Stimulated activated CD4-positive, alpha-beta T cell treated with anti-CD3 and anti-CD28 coated beads, Interleukin-12 subunit alpha, Interleukin-12 subunit beta, amount 100 ng/mL, for 48 hours (primary cell): Measurements from ENCODE around the gene TUBD1.
A peak's percentile ranks its signal among the peaks of the same experiment; 100 is the strongest.
"Not testable (repeated sequence)": the region's sequence is repeated elsewhere in the genome, so short reads cannot be mapped to it uniquely, and the experiment has no call there.

ENCODE experiments used
- DNase-seq, 3 donors: peaks; one replicate each; pipeline ENCODE4 v3.0.0-alpha.2; 2020; ENCODE audit warnings: low read depth in 2 of 3, low spot score in 1 of 3

The TUBD1 gene

DNA sequence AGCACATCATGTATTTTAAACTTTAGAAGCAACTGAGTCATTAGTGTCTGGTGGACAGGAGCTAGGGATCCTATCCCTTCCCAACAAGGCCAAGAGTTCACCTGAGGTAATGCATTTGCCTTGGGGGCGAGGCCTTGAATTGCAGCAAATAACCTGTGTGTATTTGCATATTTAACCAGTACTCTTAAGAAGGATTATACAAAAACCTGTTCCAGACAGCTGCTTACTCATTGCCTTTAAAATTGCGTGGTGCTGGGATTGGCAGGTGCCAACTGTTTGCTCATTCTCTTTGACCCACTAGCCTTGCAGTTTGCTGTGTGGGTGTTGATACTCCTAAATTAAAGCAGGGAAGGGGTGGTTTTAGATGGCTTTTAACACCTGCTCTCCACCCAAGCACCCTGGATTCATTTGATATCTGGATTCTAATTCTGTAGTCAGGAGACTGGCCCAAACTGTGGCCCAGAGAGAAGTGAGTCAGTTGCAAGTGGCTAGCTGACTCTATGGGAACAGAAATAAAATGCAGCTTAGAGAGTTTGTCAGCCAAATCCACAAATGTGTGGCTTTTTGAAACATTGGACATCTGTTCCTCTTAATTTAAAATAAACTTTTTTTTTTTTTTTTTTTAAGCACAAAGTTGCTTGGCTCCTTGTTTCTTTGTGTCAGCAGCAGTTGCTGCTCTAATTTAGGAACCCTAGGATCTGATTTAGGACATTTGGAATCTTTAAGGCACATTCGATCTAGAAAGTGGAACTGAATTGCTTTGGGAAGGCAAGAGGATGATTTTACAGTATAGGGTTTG lies 46.9 kb downstream of the TUBD1 start:
- DNase-seq: no peak

- no peak for DNase-seq
These were observed 47.7 kb downstream of the TUBD1 start for GRCh38 chr17:59844884-59845594.

DNA sequence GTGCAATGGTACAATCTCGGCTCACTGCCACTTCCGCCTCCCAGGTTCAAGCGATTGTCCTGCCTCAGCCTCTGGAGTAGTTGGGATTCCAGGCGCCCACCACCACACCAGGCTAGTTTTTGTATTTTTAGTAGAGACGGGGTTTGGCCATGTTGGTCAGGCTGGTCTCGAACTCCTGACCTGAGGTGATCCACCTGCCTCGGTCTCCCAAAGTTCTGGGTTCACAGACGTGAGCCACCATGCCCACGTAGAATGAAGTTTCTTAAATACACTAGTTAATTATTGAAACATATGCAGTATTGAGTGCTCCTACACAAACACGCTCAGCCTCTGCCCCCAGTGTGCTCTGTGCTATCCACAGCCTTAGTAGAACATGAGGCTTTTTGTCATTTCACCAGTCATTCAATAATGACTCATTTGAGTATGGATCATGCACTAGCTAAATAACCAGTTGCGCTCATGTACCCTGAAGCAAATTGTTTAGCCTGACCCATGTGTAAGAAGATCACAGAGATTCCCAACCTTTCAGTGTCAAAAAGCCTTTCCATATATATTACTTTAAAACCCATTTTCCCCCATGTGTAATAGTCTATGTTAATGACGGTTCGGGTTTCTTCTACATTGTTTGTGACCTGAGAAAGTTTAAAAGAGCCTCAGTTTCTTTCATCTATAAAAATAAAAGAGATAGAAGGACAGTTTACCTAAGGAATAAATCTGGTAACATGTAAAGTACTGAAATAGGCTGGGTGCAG lies 49.7 kb downstream of the TUBD1 start:
- DNase-seq: peak in 2 of 3 donors; percentile 69 to 75

- DNase-seq: not testable (repeated sequence)
These were observed 50.9 kb downstream of the TUBD1 start for GRCh38 chr17:59841882-59842263.

DNA sequence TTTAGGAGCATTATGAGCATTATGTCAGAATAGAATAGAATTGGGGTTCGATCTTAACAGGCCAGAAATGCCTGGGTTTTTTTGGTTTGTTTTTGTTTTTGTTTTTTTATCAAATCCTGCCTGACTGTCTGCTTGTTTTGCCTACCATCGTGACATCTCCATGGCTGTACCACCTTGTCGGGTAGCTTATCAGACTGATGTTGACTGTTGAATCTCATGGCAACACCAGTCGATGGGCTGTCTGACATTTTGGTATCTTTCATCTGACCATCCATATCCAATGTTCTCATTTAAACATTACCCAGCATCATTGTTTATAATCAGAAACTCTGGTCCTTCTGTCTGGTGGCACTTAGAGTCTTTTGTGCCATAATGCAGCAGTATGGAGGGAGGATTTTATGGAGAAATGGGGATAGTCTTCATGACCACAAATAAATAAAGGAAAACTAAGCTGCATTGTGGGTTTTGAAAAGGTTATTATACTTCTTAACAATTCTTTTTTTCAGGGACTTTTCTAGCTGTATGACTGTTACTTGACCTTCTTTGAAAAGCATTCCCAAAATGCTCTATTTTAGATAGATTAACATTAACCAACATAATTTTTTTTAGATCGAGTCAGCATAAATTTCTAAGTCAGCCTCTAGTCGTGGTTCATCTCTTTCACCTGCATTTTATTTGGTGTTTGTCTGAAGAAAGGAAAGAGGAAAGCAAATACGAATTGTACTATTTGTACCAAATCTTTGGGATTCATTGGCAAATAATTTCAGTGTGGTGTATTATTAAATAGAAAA lies 51.5 kb downstream of the TUBD1 start:
- not testable (repeated sequence) for DNase-seq

DNA sequence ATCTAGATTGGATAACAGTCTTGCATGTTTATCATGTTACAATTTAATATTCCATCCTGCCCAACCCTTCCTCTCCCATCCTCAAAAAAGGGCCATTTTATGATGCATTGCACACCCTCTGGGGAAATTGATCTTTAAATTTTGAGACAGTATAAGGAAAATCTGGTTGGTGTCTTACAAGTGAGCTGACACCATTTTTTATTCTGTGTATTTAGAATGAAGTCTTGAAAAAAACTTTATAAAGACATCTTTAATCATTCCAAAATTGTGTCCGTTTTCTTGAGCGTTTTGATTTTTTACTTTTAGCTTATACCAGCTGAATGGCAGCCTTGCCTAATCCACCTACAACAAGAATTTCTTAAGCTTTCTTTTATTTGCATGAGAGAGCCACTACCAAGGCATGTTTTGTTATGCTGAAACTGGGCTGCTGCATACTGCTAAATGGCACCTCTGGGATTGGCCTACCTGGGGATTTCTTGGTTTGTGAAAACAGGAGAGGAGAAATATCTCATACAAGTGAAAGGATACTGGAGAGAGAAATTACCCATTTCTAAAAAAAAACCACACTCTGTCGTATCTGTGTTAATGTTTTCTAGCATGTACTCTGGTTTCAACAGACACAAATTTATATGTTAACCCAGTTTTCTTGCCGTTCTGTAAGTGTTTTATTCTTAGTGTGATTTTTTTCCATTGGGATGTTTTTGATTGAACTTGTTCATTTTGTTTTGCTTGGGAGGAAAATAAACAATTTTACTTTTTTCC lies 52.2 kb downstream of the TUBD1 start:
- DNase-seq: no peak

- no peak for DNase-seq
These were observed 53.0 kb downstream of the TUBD1 start for GRCh38 chr17:59839651-59840328.

DNA sequence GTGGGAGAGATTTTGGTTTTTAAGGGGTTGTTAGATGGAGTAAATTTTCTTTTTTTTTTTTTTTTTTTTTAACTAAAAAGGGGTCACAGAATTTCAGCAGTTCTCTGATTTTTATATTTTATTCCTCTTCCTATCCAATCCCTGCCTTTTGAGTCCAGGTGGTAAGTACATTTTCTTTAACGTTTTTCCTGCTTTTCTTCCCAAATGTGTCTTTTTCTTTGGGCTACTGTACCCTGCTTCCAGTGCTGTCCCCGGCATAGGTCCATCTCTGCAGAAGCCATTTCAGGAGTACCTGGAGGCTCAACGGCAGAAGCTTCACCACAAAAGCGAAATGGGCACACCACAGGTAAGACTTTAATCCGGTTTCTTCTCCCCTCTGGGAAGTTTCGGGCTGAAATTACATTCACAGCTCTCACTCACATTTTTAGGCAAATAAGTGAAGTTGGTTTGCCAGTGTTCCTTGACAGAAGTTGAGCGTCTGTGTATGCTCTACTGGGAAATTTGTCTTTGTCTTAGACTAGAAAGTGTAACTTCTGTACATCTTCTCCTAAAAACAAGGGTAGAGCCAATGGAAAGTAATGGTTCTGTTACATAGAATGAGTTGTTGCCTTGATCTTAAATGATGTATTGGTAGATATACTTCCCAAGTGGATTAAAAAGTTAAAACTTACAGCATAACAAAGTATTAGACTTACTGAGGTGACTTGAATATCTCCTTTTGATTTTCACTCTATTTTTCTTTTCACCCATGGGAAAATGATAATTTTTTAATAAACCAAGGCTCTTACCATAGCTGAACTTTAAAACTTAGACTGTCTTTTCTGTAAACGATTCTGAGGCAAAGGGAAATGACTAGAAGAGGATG lies 54.5 kb downstream of the TUBD1 start:
- no peak for DNase-seq

DNA sequence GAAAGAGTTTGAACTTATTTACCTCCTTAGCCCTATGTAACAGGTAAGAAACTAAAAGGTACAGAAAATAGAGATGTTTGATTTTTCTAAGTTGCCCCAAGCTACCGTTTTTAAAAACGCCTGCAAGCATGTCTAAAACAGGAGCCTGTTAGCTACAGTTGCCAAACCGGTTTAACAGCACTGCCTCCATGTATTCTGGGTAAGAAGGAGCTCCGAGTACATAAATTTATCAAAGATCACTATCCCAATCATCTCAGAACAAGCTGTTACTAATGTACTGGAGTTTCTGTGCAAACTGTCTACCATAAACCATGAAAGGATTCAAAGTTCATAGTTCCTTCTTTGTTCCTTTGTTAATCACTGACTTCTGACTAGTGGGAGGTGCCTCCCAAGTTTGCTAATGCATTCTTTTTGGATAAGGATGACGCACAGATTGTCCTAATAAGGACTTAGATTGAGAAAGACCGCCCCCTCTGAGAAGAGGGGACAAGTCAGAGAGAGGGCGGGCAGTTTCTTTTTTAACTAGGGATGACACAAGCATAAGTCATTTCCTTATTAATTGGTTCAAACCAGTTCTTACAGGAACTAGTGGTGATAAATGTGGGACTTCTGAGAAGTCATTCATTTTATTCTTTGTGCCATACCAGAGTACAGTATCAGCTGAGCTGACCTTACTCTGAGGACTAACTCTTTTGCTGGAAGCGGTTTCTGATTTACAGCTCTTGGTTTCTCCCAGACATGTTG lies 55.3 kb downstream of the TUBD1 start:
- no peak for DNase-seq

DNA sequence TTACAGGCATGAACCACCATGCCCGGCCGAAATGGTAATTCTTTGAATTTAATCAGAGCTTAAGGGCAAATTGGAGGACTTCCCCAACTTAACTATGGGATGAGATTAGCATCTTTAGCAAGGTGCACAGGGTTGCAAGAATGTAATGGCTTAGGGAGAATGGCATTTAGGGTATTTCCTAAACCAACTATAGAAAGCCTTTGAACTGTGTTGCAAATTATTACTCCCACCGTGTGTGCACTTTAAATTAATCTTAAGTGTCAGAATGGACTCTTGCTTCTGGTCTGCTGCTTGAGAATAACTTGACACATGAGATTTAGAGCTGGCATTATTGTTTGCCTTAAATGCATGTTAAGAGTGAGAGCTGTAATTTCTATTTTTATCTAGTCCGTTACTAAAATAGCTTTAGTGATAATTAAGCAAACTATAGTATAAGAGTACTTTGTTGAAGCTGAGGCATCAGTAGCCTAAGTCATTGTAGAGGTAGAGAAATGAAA lies 59.8 kb downstream of the TUBD1 start:
- DNase-seq: no peak

GRCh38 chr17:59830846-59831486 lies 61.8 kb downstream of the TUBD1 start:
- no peak for DNase-seq

GRCh38 chr17:59830007-59830630 lies 62.6 kb downstream of the TUBD1 start:
- DNase-seq: no peak

DNA sequence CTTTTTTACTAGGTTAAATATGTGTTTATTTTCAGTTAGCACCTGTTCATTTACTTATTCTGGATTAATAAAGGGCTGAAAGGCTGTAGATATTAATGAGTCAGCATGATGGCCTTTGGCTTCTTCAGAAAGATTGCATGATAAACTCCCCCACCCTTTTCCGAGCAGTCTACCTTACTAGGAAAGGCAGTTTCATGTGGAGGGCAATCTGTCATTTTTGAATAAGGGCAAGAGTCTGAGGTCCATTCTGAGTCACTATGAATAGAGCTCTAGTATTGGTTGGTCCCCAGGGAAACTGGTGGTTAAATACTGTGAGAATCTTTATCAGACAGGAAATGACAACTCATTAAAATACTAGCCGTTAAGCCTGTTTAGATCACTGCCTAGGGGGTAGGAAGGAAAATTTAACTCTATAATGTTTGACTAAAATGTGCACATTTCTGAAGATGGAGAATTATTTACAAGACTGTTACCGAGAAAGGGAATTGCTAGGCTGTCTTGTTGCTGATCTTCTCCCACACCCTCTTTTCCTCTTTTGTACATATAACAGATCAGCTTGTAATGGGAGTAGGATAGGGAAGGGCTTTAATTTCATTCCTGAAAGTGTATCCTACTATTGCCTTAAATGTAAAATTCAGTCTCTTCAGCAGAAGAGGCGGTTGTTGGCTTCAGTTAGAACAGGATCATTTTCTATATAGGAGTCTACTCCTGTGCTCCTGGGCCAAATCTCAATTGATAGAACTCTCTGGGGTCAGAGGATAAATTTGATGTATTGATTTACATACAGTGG lies 63.3 kb downstream of the TUBD1 start:
- DNase-seq: no peak

- DNase-seq: not testable (repeated sequence)
These were observed 63.9 kb downstream of the TUBD1 start for GRCh38 chr17:59828819-59829216.

DNA sequence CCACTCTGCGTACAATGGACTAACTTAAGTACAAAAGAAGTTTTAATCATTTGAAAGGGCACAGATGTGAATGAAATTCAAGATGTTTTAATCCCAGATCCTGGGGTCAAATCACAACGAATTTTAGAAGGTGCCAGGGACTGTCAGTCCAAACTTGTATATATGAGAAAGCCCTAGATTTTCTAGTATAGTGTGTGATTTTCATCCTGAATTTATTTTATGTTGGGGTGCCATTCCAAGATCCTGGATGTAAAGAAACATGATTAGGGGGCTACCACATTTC lies 64.3 kb downstream of the TUBD1 start:
- DNase-seq: no peak

DNA sequence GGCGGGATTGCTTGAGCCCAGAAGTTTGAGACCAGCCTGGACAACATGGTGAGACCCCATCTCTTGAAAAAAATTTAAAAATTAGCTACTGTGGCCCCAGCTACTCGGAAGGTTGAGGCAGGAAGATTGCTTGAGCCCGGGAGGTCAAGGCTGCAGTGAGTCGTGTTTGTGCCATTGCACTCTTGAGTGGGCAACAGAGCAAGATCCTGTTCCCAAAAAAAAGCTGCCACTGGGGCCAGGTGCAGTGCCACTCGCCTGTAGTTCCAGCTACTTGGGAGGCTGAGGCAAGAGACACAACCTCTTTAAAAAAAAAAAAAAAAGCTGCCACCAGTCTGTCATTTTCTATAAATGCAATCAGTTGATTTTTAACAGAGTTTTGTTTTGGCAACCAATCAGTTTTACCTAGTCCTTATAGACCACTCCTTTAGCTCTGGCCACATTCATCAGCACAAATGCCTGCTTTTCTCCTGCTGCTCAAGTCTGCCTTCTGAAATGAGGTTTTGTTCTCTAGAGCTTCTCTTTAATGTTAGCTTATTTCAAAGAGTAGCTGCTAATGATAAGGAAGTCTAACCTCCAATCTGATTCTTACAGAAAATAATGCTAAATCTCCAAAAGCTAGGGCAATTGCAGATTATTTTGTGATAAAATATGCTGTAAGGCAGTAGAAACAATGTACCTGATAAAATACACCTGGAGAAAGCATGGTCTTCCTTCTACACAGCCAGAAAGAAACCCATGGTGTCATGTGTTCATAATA lies 64.8 kb downstream of the TUBD1 start:
- DNase-seq: no peak
